ENCODE measurements around the gene OVAAL.

OVAAL gene

DNA sequence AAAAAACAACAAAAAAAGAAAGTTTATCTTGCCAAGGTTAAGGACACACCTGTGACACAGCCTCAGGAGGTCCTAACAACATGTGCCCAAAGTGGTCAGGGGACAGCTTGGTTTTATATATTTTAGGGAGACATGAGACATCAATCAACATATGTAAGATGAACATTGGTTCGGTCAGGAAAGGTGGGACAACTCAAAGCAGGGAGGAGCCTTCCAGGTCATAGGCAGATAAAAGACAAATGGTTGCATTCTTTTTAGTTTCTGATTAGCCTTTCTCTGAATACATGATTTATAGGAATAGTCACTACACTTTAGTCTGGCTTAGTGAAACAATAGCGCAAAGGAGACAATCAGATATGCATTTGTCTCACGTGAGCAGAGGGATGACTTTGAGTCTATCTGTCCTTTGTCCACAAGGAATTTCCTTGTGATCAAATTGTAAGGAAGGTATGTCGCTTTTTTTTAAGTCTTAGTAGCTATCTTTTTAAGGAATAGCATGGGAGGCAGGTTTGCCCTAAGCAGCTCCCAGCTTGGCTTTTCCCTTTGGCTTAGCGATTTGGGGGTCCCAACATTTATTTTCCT lies 23.3 kb upstream of the OVAAL start:
- H3K9me3 ChIP-seq = no peaks in the 10 kb centered on the region
- DNase-seq = no peak
- no peaks in the 10 kb centered on the region for H3K27me3 ChIP-seq
- peaks cover 16% of the 10 kb centered on the region for H3K4me1 ChIP-seq
- TF ChIP-seq, protein P1, sequence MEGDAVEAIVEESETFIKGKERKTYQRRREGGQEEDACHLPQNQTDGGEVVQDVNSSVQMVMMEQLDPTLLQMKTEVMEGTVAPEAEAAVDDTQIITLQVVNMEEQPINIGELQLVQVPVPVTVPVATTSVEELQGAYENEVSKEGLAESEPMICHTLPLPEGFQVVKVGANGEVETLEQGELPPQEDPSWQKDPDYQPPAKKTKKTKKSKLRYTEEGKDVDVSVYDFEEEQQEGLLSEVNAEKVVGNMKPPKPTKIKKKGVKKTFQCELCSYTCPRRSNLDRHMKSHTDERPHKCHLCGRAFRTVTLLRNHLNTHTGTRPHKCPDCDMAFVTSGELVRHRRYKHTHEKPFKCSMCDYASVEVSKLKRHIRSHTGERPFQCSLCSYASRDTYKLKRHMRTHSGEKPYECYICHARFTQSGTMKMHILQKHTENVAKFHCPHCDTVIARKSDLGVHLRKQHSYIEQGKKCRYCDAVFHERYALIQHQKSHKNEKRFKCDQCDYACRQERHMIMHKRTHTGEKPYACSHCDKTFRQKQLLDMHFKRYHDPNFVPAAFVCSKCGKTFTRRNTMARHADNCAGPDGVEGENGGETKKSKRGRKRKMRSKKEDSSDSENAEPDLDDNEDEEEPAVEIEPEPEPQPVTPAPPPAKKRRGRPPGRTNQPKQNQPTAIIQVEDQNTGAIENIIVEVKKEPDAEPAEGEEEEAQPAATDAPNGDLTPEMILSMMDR (IDR thresholded peaks at IDR 0.05; ENCODE audit: low read depth, low read length) = no peak
- H3K36me3 ChIP-seq = no peaks in the 10 kb centered on the region
- H3K4me3 ChIP-seq (ENCODE audit: low read depth, low read length) = no peak overlapping the region

DNA sequence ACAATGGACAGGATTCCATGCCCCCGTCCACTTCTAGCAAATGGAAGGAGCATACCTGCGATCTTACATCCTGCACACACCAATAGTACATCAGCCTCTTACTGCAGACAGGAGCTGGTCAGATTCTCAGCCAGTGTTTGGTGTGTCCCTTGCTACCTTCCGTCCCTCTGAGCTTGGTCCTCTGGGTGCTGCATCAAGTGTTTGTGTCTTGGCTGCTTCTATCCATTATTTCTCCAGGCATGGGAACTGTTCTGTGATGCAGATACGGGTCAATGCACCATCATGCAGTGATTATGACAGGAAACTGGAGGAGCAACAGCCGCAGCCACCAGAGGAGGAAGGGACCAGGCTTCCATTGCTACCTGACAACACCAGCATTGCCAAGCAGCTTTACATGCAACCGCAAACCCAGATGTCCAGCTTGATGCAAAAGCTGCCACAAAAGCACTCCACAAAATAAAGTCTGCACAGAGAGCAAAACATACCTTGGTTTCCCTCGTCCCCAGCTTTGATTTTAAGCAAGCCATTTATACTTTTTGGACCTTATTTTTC lies 21.9 kb upstream of the OVAAL start:
- no peaks in the 10 kb centered on the region for H3K9me3 ChIP-seq
- no peak for DNase-seq
- peaks cover 16% of the 10 kb centered on the region for H3K4me1 ChIP-seq
- TF ChIP-seq, protein P1 (IDR thresholded peaks at IDR 0.05; ENCODE audit: low read depth, low read length) = no peak
- no peak overlapping the region for H3K4me3 ChIP-seq (ENCODE audit: low read depth, low read length)
- H3K27me3 ChIP-seq = no peaks in the 10 kb centered on the region
- no peaks in the 10 kb centered on the region for H3K36me3 ChIP-seq

DNA sequence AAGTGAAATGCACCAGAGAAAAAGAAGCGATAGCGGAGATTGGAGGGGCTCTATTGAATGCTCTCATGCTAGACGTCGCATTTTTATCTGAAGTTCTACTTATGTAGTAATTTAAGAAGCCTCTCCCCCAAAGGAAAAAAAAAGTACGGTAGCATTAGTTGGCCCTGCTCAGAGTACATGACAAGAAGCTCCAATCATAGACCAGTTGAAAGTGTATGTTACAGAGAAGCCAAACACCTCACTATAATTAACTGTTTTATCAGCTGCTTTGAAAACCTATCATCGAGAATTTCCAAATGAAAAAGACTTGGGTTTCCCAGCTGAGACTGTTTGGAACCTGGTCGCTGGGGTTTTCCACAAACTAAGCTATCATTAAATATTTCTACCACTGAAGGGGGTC lies 19.6 kb upstream of the OVAAL start:
- no peaks in the 10 kb centered on the region for H3K27me3 ChIP-seq
- H3K9me3 ChIP-seq = no peaks in the 10 kb centered on the region
- no peak overlapping the region for H3K4me3 ChIP-seq (ENCODE audit: low read depth, low read length)
- no peaks in the 10 kb centered on the region for H3K36me3 ChIP-seq
- no peak for DNase-seq
- peaks cover 11% of the 10 kb centered on the region for H3K4me1 ChIP-seq
- TF ChIP-seq, protein P1 (IDR thresholded peaks at IDR 0.05; ENCODE audit: low read depth, low read length) = no peak

DNA sequence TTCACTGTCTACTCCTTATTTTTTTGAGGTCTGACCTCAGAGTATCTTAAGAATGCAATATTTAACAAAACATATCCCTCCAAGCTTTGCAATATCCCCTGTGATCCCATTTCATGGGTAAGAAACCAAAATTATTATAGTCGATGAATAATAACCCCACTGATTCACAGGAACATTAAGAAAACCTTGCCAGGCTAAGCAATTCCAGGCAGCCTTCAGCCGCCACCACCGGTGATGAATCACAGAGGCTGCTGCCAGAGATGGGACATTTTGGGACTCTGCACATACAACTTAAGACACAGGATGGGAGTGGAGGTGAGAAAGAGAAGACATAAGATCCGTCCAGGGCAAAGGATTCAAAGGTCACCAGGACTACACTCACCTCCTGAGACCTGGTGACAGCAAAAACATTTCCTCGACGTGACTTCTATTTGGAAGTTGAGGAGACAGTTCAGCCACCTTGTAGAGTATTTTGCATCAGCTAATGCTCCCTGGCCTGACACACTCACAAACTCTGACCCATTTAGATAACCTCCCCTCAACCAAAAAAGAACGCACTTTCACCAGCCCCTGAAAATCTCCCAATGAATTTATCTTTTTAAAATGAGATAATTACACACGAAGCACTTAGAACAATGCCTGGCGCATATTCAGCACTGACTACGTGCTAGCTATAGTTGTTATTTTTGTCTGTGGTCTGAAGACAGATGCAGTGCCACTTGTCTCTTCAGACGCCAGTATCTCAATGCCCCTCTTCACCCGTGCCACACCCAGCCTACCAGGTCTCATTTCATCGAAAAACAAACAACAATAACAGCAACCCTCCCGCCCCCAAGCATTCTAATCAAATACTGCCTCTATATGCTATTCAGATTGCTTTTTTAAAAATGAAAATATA lies 17.8 kb upstream of the OVAAL start:
- Histone ChIP-seq H3K36me3 (no peaks in the 10 kb centered on the region), H3K4me3 (ENCODE audit: low read depth, low read length) (no peak overlapping the region), H3K9me3 (no peaks in the 10 kb centered on the region), H3K4me1 (peaks cover 8% of the 10 kb centered on the region), H3K27me3 (no peaks in the 10 kb centered on the region)
- no peak for DNase-seq
- TF ChIP-seq, protein P1 (IDR thresholded peaks at IDR 0.05; ENCODE audit: low read depth, low read length) = no peak

DNA sequence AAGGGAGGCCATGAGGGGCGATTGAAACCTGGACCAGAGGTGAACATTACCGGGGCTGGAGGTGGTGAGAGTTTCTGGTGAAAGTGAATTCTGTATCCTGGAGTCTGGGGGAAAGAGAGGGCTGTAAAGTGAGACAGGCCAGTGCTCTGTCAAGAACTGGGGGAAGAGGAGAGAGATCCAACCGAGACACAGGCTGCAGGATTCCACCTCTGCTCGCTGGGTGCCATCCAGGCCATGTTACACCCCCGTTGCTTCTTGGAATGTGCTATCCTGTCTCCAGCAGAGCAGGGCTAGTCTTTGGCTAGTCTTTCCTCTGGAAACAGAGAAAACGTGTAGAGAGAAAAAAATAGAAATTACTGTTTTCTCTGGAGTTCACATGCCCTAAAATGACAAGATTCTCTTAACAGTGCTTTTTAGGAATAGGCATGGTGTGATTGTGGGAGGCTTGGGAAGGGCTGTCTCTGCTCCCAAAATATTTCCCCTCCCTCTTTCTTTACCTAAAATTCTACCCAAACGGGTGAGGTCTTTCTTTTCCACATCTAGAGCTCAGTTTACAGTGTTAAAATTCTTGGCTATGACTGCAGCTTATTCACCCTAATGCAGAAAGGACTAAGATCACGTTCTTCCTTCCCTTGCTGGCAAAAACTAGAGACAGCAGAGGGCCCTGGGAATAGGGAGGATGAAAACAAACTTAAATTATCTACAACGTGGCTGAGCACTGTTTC lies 16.5 kb upstream of the OVAAL start:
- Histone ChIP-seq H3K9me3 (no peaks in the 10 kb centered on the region), H3K4me1 (peaks cover 1% of the 10 kb centered on the region), H3K27me3 (no peaks in the 10 kb centered on the region), H3K4me3 (ENCODE audit: low read depth, low read length) (no peak overlapping the region), H3K36me3 (no peaks in the 10 kb centered on the region)
- TF ChIP-seq, protein P1 (IDR thresholded peaks at IDR 0.05; ENCODE audit: low read depth, low read length) = no peak
- no peak for DNase-seq

Measured in BE2C (cell line).